ENCODE measurements around the gene SLBP. TPM values are rescaled to one million over a fixed set of nuclear protein-coding genes. Genes with fewer than 3 reads are reported as not detected.

SLBP gene
- total RNA-seq (ENCODE audit: insufficient read depth, low replicate concordance), result 28.6 TPM

DNA sequence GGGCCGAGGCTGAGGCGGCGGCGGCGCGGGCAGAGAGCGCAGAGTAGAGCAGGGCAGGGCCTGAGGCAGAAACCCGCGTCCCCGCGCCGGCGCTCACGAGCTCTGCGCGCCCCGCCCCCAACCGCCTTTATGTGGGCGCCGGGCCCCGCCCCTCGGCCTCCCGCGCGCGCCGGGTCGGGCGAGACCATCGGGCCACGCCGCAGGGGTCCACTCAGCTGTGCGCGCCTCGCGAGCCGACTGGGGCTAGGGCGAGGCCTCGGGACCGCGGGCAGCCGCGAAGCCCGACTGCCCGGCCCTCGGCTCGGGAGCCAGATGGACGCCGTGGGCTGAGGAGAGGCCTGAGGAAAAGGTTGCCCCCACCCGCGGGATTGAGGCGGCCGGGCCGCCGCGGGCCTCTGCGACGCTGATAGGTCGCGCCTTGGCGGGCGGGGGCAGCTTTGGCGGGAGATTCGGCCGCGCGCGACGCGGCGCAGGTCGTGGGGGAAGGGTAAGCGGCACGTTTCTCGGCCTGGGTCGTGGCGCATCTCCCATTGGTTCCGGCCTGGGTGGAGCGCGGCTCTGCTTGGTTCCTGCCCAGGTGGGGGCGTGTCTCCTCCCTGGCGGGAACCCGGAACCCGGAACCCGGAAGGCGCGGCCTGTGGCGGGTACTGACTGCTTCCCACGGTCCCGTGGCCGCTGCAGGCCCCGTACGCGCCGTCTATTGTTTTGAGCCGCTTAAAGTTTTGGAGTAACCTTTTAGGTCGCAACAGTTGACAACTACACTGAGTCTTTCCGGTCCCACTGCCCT, at the start of gene SLBP:
TSS of gene SLBP (minus strand) at position 104 of the 787 bp plus-strand sequence. CDS start 131 bp downstream, outside the sequence.
- DNase-seq (ENCODE audit: low spot score), result peak; percentile 96

DNA sequence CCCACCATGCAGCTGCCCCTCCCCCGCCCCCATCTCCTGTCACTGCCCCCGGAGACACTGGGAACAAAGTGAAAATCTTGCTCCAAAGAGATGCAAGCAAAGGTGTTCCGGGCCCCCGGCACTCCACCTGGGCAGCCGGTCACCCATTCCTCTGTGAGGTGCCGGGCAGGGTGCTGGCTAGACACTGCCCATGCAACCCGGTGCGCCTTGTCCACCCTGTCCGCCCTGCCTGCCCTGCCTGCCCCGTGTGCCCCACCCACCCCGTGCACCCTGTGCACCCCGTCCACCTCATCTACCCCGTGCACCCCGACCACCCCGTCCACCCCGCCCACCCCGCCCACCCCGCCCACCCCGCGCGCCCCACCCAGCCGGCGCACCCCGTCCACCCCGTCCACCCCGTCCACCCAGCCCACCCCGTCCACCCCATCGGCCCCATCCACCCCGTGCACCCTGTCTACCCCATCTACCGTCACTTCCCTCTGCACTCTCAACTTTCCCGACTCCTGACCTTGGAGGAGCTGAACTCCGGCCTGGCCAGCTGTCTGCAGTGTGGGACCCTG, 49.1 kb upstream of the SLBP start:
- no peak for DNase-seq (ENCODE audit: low spot score)

DNA sequence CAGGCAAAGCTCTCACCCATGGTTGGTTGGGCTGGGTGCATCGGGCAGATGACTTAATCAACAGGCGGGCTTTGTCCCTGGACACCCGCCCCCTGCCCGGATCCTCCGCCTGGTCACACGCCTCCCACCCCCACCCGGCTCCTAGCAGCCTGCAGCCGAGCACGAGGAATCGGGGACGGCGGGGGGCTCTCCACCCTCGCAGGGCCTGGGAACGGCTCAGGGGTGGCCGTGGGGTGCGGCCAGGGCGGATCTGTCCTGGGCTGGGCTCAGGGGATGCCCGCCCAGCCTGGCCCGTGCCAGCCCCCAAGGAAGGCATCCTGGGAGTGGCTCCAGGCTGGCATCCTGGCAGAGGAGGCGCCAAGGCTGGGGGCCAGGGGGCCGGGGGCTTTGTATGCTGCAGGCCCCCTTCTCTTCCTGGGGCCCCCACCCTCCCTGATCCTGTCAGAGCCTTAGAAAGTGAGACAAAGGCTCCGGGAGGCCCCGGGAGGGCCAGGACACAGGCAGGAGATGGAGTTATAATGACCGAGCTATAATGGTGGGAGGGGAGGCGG, 48.5 kb upstream of the SLBP start:
- DNase-seq (ENCODE audit: low spot score), result no peak

DNA sequence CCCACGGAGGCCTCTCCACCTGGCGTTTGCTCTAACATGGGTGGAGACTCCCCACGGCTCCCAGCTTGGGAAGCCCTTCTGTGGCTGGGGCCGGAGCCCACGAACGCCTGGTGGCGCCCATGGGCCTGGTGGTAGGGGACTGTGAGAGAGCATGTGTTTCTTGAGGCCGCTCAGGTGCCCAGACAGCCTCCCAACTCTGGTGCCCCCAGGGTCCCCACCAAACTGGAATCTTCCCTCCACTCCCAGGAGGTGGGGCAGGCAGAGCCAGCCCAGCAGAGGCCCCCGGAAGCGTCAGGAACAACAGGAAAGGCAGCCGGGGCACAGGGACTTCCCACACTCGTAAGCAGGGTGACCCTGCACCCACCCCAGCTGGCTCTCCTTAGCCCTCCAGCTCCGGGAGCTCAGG, 47.7 kb upstream of the SLBP start:
- no peak for DNase-seq (ENCODE audit: low spot score)

DNA sequence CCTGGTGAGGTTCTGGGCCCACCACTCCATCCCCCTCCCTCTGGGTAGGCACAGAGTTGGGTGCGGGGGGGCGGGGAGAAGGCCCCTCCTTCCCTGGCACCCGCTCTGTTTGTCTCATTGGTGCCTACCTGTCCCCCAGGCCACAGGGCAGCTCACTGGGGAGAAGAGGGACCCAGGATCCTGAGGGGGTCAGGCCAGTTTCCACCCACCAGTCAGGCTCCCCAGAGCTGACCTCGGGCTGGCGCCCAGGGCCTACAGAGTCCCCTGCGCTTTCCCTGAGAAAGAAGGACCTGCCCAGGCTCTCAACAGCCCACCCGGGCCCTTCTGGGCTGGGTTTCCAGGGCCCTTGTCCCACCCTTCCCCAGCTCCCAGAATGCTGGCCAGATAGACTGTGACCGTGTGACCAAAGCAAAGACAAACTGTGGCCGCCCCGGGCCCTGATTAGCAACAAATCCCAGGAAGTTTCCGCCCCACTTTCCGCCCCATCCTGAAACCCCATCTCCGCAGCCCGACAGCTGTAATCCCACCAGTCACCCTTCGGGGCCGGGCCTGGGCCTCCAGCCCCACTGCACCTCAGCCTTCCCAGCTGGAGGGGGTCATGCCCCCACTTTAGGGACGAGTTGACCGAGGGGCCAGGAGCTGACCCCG, 47.2 kb upstream of the SLBP start:
- DNase-seq (ENCODE audit: low spot score), result no peak

DNA sequence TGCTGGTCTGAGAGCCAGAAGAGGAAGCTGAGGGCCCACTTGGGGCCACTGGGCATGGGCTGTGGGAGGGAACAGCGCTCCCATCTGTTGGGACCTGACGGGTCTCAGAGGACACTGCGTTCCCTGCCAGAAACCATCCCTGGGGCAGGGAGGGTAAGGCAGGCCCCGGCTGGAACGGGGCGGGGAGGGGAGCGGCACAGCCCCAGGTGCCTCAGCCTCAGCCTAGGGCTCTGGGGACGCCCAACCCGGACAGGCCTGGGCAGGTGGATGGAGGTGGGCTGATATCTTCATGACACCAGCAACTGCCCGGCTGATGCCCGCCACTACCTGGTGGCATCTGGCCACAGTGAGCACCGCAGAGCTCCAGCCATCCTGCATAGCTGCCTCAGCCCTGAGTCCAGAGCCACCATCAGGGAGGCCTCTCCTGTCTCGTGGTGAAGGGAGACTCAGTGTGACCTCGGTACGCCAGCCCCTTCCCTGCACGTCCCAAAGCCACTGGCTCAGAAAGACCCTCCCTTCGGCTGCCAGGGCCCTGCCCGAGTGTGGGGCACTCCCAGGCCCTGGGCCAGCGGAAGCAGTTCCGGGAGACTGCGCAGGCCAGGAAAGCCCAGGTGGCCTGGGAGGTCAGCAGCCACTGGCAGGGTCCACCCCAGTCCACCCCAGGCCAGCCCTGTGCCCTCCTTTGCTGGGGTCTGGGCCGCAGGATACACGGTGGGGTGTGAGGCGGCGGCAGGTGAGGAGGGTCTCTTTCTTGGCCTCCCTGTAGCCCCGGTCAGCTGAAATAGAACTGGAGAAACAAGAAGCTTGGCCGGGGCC, 46.4 kb upstream of the SLBP start:
- DNase-seq (ENCODE audit: low spot score), result no peak

DNA sequence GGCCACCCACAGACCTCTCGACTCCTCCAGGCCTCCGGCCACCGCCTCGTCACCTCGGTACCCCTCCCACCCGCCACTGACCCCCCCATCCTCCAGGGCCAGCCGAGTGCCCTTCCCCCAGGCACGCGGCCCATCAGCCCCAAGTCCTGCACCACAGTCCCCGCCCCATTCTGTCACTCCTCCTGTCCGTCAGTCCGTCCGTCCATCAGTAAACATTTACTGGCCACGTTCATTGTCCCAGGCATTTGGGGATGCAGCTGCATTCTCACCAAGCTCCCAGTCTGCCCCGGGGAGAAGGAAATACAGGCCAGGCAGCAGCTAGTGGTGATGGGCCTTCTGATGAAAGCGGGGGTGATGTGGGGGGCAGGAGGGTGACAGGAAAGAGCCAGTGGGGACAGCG, 45.7 kb upstream of the SLBP start:
- DNase-seq (ENCODE audit: low spot score), result no peak

DNA sequence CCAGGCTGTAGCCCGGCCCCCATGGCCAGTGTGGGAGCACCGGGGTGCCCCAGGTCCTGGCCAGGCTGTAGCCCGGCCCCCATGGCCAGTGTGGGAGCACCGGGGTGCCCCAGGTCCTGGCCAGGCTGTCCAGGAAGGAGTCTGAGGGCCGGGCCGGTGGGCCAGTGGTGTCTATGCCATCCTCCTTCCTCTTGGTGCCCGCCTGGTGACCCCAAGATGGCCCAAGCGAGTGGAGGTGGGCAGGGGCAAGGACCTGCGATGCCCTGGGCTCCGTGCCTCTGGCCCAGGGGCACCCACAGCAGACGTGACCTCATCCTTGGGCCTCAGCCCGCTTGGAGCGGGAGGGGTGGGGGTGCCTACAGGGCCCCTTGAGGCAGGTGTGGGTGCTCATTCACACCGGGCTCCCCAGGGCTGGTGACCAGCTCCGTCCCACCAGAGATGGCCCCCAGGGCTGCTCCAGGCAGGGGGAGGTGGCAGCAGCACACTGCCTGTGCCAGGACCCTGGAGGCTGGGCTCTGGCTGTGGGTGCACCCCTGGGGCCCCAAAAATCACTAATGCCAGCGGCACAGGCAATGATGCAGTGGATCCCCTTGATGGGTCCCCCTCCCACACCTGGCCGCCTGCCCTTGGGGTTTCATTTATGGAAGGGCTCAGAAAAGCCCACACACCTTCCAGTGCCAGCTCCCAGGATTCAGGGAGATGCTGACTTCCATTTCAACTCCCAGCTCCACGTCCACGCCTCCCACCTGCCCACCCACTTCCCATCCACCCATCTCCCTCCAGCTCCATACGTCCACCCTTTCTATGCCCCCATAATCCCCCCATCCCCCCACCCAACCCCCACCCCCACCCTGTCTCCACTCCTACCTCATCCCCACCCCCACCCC, 45.0 kb upstream of the SLBP start:
- no peak for DNase-seq (ENCODE audit: low spot score)

DNA sequence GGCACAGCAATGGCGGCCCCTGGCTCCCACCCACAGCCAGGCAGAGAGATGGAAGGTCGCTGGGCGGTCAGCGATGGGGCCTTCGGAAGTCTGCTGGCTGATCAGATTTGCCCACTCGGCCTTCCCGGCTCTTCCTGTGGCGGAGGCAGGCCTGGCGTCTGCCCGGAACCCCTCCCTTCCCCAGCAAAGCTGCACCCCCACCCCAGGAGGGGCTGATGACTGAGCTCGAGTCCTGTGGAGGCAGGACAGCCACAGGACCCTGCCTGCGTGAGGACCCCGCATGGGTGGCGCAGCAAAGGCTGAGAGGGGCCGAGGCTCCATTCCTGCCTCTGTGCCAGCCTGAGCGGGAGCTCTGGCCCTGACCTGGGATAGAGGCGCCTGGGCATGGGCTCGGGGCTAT, 44.0 kb upstream of the SLBP start:
- DNase-seq (ENCODE audit: low spot score), result no peak

DNA sequence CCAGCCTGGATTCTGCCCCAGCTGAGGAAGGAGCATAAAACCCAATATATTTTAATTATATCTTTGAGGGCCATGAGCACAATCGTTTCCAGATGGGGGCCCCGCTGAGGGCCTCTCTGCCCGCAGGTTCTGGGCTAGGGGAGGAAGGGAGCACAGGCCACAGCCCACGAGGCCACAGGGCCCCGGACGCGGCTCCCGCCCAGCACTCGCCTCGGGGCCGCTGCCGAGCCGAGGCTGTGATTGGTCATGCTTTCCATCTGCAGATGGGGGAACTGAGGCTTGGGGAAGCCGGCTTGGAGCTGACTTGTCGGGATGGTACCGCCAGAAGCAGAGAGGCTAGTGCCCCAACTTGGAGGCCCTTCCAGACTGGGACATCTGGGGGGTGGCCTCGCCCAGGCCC, 43.2 kb upstream of the SLBP start:
- DNase-seq (ENCODE audit: low spot score), result no peak

DNA sequence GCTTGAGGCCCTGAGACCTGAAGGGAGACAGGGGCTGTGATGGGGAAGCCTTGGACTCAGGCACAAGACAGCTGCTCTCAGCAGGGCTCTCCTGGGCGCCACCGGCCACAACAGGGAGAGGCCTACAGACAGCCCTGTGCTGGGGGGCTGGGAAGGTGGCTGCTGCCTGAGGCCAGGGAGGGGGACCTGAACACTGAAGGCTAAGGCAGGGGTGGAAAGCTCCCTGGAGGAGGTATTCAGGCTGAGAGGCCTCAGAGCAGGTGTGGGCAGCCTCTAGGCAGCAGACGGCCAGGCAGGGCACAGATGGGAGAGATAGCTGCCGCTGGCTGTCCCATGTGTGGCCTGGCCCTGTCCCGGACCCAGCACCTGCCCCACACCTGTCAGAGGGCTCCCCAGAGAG, 42.2 kb upstream of the SLBP start:
- DNase-seq (ENCODE audit: low spot score), result no peak

DNA sequence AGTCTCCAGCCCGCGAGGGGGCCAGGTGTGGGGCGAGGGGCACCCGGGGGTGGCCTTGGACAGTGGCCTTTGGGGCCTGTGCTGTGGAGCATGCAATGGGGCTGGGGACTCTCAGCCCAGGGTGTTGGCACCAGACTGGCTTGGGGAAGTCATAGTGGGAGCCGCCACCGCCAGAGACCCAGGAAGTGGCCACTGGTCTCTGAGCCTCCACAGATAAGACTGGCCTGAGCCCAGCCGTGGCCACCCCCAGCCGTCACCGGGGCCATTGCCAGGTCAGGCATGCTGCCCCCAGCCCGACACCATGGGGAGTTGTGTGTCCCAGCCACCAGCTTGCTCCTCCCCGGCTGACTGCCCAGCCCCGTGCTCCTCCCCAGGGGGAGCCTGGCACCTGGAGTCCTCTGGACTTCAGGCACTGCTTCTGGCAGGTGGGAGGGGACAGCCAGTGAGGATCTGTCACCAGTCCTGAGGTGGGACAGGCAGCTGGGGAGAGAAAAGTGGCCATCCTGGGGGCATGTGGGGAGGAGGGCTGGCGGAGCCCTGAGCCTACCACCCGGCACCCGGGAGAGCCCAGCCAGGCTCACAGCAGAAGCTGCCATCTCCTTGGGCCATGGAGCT, 41.7 kb upstream of the SLBP start:
- DNase-seq (ENCODE audit: low spot score), result no peak

DNA sequence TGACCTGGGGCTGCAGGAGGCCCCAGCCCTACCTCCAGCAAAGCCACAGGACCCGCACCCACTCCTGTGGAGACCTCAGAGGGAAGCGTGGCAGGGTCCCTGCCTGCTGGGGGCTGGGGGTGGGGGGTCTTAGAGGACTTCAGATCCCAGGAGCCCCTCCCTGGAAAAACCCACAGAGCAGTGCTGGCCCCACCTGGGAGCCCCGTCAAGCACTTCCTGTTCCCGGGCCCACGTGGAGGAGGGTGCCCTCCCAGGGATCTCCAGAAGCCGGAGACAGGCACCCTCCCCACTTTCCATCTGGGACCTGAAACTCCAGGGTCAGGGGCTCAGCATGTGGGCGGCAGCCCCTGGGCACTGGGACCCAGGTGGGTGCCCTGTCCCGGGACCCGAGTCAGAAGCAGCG, 41.2 kb upstream of the SLBP start:
- no peak for DNase-seq (ENCODE audit: low spot score)

DNA sequence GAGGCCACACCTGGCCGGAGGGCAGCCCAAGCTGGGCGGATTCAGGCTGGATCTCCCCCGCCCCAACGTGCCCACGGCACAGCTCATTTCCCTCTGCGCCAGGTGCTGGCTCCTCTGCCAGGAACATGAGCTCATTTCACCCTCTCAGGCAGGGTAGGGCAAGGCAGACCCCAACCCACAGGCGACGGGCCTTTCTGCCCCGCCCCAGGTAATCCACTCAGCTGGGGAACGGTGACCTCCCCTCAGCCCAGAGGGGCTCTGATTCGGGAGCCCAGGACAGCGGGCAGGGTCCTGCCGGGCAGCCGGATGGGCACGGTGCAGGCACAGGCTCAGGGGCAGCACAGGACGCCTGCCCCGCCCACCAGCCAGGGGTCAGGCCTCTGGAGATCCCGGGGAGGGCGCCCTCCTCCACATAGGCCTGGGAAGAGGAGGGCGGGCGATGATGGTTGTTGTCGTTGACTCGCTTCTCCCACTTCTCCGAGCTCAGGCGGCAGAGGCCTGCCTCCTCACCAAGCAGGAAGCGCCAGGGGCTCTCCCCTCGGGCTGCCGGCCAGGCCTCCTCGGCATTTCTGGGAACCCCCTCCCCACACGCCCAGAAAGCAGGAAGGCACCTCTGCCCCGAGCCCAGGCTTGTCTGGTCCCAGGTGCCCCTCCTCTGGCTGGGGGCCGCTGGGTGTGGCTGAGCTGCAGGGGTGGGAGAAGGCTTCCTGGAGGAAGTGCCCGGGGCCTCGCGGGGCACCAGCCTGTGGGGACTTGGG, 40.3 kb upstream of the SLBP start:
- no peak for DNase-seq (ENCODE audit: low spot score)

DNA sequence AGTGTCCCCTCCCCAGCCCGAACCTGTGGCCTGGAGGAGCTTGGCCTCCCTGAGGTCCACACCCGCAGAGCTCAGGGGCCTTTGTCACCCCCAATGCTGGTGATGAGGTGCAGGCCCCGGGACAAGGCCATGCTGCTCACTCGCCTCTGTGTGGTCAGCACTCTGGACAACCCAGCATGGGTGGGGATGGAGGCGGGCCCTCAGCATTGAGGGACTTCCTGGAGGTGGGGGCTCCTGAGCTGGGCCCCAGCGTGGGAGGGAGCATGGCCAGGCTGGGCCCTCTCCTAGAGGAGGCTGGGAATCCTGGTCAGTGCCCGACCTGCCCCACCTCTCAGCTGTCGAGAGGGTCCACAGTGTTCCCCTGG, 39.8 kb upstream of the SLBP start:
- no peak for DNase-seq (ENCODE audit: low spot score)

DNA sequence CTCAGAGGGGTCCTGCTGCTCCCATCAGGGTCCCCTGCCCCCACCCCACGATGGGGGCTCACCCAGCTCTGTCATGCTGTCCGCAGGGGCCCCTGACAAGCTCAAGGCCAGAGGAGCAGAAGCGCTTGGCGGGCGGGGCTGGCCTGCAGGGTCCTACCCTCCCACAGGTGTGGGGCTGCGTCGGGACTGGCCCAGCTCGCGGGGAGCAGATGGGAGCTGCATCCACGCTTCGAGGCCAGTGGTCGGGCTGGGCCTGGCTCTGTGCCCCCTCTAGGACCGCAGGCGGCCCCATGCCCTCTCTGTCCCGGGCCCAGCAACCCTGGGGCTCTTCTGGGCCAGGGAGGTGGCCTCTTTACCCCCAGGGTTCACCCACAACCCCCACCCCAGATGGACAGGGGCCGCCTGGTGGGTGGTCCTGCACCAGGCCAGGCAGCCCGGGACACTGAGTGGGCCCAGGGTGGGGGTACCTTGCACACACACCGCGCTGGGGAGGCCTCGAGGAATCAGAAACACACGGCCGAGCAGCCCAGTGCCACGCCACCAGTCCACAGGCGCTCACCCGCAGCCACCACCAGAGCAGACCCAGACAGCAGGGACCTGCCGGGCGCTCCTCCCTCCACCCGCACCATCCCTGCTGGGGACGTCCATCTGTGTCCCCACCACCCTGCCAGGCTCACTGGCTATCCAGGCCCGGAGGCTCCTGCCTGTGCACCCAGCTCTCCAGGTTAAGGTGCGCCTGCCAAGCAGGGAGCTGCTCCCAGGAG, 39.2 kb upstream of the SLBP start:
- no peak for DNase-seq (ENCODE audit: low spot score)

DNA sequence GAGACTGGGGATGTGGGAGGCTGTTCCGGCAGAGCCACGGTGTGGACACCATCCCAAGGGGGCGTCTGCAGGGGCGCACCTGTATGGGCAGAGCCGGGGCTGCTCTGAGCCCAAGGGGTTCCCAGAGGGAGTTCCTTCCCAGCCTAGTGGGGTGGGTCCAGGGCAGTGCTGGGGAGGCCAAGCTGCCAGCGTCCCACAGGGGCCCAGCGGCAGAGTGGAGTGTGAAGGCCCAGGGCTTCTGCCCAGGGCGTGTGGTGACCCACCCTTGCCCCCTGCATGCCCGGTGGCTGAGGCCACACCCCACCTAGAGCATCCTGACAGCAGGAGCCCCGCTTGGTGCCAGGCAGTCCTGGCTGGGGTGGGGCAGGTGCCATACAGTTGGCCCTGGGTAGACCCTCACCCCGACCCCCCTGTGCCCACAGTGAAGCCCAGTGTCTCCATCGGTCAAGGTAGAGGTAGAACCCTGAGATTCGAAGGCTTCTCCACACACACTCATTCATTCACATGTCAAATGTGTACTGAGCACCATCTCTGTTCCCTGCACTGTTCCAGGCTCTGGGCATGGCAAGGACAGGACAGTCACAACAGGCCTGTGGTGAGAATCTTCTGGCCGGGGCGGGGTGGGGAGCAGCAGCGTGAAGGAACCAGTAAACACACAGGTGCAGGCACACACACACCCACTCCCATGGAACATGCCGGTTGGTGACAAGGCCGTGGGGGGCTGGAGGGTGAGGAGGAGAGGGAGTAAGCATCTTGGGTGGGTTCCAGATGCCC, 38.4 kb upstream of the SLBP start:
- no peak for DNase-seq (ENCODE audit: low spot score)

DNA sequence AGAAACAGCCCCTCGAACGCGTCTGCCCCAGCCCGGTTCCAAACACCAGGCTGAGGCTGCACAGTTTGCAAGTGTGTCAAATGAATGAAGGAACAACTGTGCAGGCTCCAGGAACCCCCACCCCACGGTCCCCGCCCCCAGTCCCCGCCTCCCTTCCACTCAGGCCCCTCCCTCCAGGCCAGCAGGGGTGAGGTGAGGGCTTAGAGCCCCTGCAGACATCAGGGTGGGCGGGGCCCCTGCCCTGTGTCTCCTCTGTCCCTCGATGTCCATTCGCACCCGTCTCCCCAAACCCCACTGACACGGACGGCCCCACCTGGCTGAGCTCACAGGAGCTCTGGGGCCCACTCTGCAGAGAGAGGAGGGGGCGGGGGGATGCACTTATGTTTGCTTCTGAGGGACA, 37.7 kb upstream of the SLBP start:
- DNase-seq (ENCODE audit: low spot score), result no peak
